H1 (cell line): ENCODE results near the gene ERC1. TPM values are rescaled to one million over a fixed set of nuclear protein-coding genes. Genes with fewer than 3 reads are reported as not detected.

Experiments used
- RAD21 ChIP-seq, 2 experiments: IDR thresholded peaks in 1 of 2; conservative IDR thresholded peaks in 1 of 2; 2 replicates each; pipeline ENCODE4 v1.6.1; 2011; ENCODE audit warnings: low read depth in 2 of 2, low read length in 2 of 2, improper control_type of control experiment in 1 of 2, inconsistent platforms in 1 of 2, mild to moderate bottlenecking in 1 of 2, moderate library complexity in 1 of 2
- polyA plus RNA-seq, 7 experiments: library from polyadenylated mRNA; depleted of rRNA in 3 of 7; stranded (reverse) in 5 of 7; unstranded in 2 of 7; fragments of >200 nt in 5 of 7; fragments of 200-250 nt in 2 of 7; gene quantifications; 1 replicate in 5 of 7; 2 replicates in 1 of 7; 4 replicates in 1 of 7; pipeline versions ENCODE4 v1.2.1 to v1.2.3, GENCODE V29; 2011 to 2013; ENCODE audit warnings: missing spikeins in 2 of 7, mixed read lengths in 2 of 7
- total RNA-seq: library from RNA; stranded (reverse); fragmentation: NEBNext Ultra II Directional; extraction: Animal tissue kit (Norgen Biotek cat#: 25700); gene quantifications from 2 replicates; pipeline ENCODE4 v1.2.1, GENCODE V29; 2021
- TF ChIP-seq, protein P1 (sequence below), 3 experiments: IDR thresholded peaks; 1 replicate in 2 of 3; 2 replicates in 1 of 3; pipeline versions ENCODE4 v1.5.1 to v1.6.1; 2011; ENCODE audit warnings: low read length in 3 of 3, mild to moderate bottlenecking in 3 of 3, inconsistent platforms in 2 of 3, low read depth in 1 of 3, moderate library complexity in 1 of 3; ENCODE audit not compliant: insufficient read depth in 1 of 3; ENCODE audit errors: control extremely low read depth in 1 of 3

The ERC1 gene
- total and polyA plus RNA-seq, 2 of the 8 experiments (the other 6 are each of a cell fraction or from before 2014, with no cell fraction given) = 7.8 to 45.7 TPM

DNA sequence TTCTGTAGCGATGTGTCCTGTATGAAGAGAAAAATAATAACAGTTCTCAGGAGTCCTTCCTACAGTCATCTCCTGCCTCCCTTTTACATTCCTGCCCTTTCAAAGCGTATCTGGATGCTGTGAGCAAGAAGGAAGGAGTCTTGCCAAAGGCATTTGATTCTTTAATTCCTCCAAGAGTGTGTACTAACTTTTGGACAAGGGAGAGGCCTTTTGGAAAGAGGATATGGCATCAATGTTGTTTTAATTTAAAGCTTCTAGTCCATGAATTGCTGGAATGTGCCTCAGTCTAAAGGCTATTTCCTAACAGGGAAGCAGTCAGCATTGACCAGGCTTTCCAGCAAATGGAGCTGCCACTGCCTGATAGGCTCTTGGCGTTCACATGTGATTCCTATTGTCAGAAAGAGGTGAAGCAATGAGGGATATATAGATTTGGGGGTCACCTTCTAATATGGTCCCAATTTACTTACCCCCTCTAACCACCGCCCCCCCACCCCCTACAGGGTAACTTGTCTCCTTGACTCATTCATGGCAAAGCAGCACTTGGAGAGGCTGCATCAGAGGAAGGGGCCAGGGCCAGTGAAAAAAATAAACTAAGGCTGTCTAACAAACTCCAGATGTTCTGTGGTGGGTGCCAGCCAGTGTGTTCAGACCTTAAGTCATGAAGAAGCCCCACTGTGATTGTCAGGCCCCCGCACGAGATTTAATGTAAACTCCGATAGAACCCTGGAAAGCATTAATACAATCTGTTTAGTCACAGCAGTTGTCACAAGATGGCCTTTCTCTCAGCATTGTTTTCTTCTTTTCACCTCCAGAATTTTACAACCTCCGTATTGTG, 383.1 kb downstream of the ERC1 start (continued):
- TF ChIP-seq, protein P1, sequence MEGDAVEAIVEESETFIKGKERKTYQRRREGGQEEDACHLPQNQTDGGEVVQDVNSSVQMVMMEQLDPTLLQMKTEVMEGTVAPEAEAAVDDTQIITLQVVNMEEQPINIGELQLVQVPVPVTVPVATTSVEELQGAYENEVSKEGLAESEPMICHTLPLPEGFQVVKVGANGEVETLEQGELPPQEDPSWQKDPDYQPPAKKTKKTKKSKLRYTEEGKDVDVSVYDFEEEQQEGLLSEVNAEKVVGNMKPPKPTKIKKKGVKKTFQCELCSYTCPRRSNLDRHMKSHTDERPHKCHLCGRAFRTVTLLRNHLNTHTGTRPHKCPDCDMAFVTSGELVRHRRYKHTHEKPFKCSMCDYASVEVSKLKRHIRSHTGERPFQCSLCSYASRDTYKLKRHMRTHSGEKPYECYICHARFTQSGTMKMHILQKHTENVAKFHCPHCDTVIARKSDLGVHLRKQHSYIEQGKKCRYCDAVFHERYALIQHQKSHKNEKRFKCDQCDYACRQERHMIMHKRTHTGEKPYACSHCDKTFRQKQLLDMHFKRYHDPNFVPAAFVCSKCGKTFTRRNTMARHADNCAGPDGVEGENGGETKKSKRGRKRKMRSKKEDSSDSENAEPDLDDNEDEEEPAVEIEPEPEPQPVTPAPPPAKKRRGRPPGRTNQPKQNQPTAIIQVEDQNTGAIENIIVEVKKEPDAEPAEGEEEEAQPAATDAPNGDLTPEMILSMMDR (IDR thresholded peaks at IDR 0.05; ENCODE audit: control extremely low read depth in 1 of 3, insufficient read depth in 1 of 3, low read depth in 1 of 3, low read length in 3 of 3) = no peak
- no peak for TF ChIP-seq RAD21 (IDR thresholded peaks at IDR 0.05 in 1 of 2, conservative IDR thresholded peaks at IDR 0.05 in 1 of 2; ENCODE audit: low read depth in 2 of 2, low read length in 2 of 2)
